H1 (cell line): ENCODE data around the gene CCDC120. TPM values are rescaled to one million over a fixed set of nuclear protein-coding genes. Genes with fewer than 3 reads are reported as not detected.

ENCODE experiments used
- CTCF ChIA-PET: fragments of 300-600 bp; sonication (Branson Sonifier 250); formaldehyde crosslinking; loops from one replicate; lab custom pipeline; 2021; ENCODE audit not compliant: partially characterized antibody; lab: Charles Lee
- POLR2A ChIA-PET: fragments of 300-600 bp; sonication (Branson Sonifier 250); formaldehyde crosslinking; loops from one replicate; lab custom pipeline; 2021; ENCODE audit warnings: inconsistent platforms; ENCODE audit not compliant: partially characterized antibody; lab: Charles Lee
- DNase-seq, 2 experiments: peaks; one replicate each; pipeline versions ENCODE4 v3.0.0 to v3.0.0-alpha.2; 2010 to 2022; ENCODE audit warnings: low spot score in 2 of 2, low read depth in 1 of 2, mixed read lengths in 1 of 2
- FAIRE-seq: peaks from 2 replicates; lab custom pipeline; 2011; peaks lifted over from hg19 to GRCh38; lab: Jason Lieb, UNC
- H2AFZ ChIP-seq: 2 replicates; pipeline ENCODE4 v1.8.1; 2012; ENCODE audit warnings: low read length, inconsistent platforms
- H2AK5ac ChIP-seq: 2 replicates; pipeline ENCODE4 v1.6.1; 2013; ENCODE audit warnings: low read depth, low read length
- H2BK120ac ChIP-seq: replicated peaks from 2 replicates; pipeline ENCODE3; 2013; ENCODE audit warnings: low read depth, low read length, inconsistent platforms
- H2BK12ac ChIP-seq: 2 replicates; pipeline ENCODE4 v1.6.1; 2013; ENCODE audit warnings: low read depth, low read length
- H2BK15ac ChIP-seq: 2 replicates; pipeline ENCODE4 v1.6.1; 2013; ENCODE audit warnings: low read length
- H2BK20ac ChIP-seq: 2 replicates; pipeline ENCODE4 v1.6.1; 2013; ENCODE audit warnings: low read length
- H2BK5ac ChIP-seq: 2 replicates; pipeline ENCODE4 v1.6.1; 2013; ENCODE audit warnings: low read depth, low read length
- H3K14ac ChIP-seq: 2 replicates; pipeline ENCODE4 v1.6.1; 2013; ENCODE audit warnings: inconsistent platforms; ENCODE audit not compliant: insufficient read length
- H3K18ac ChIP-seq: 2 replicates; pipeline ENCODE4 v1.6.1; 2013; ENCODE audit warnings: low read length; ENCODE audit errors: extremely low read depth
- H3K23ac ChIP-seq: 2 replicates; pipeline ENCODE4 v1.6.1; 2013; ENCODE audit warnings: inconsistent platforms; ENCODE audit not compliant: insufficient read length
- H3K23me2 ChIP-seq: 2 replicates; pipeline ENCODE4 v1.6.1; 2013; ENCODE audit warnings: low read depth, low read length
- H3K27ac ChIP-seq: 2 replicates; pipeline ENCODE4 v1.6.1; 2011; ENCODE audit warnings: low read depth, low read length, inconsistent platforms
- H3K27me3 ChIP-seq, 4 experiments: replicated peaks in 1 of 4; 1 replicate in 1 of 4; 2 replicates in 3 of 4; pipeline versions ENCODE4 v1.6.1 to v1.8.1; 2011 to 2013; ENCODE audit warnings: low read length in 3 of 4, mild to moderate bottlenecking in 3 of 4, inconsistent platforms in 2 of 4, mixed read lengths in 2 of 4, moderate library complexity in 1 of 4; ENCODE audit not compliant: control insufficient read depth in 3 of 4, insufficient read depth in 3 of 4; ENCODE audit errors: extremely low read depth in 1 of 4
- H3K36me3 ChIP-seq, 4 experiments: 2 replicates each; pipeline versions ENCODE4 v1.6.1 to v1.8.1; 2011 to 2013; ENCODE audit warnings: mild to moderate bottlenecking in 4 of 4, low read length in 3 of 4, moderate library complexity in 2 of 4, control low read depth in 1 of 4, inconsistent platforms in 1 of 4; ENCODE audit not compliant: insufficient read depth in 4 of 4, control insufficient read depth in 2 of 4
- H3K4ac ChIP-seq: replicated peaks from 2 replicates; pipeline ENCODE3; 2013; ENCODE audit warnings: low read length, low read depth, mixed read lengths, inconsistent platforms; ENCODE audit not compliant: insufficient read length
- H3K4me1 ChIP-seq, 4 experiments: replicated peaks in 1 of 4; 1 replicate in 1 of 4; 2 replicates in 3 of 4; pipeline versions ENCODE4 v1.6.1 to v1.8.1; 2011 to 2013; ENCODE audit warnings: low read length in 3 of 4, inconsistent platforms in 2 of 4, mixed read lengths in 1 of 4; ENCODE audit not compliant: insufficient read depth in 4 of 4, control insufficient read depth in 3 of 4
- H3K4me2 ChIP-seq, 2 experiments: 2 replicates each; pipeline versions ENCODE4 v1.6.1 to v1.8.1; 2011 to 2013; ENCODE audit warnings: low read depth in 2 of 2, low read length in 2 of 2, control low read depth in 1 of 2, inconsistent platforms in 1 of 2, mild to moderate bottlenecking in 1 of 2; ENCODE audit not compliant: insufficient read depth in 1 of 2
- H3K4me3 ChIP-seq, 4 experiments: fragments of 200-600, 300-600 bp in 1 of 4; sonication (generic), shearing (Covaris generic), sonication (Bioruptor Twin) in 1 of 4; 2 replicates each; pipeline versions ENCODE4 v1.5.1 to v1.8.1; 2011 to 2016; ENCODE audit warnings: low read length in 4 of 4, low read depth in 3 of 4, control low read depth in 2 of 4, inconsistent platforms in 2 of 4, mild to moderate bottlenecking in 2 of 4, mixed read lengths in 1 of 4, moderate library complexity in 1 of 4; ENCODE audit not compliant: insufficient read depth in 2 of 4; ENCODE audit errors: extremely low read depth in 1 of 4
- H3K56ac ChIP-seq: replicated peaks from 2 replicates; pipeline ENCODE3; 2013; ENCODE audit warnings: low read depth, mild to moderate bottlenecking, mixed read lengths, low read length, inconsistent platforms; ENCODE audit not compliant: insufficient read length
- H3K79me1 ChIP-seq: 2 replicates; pipeline ENCODE4 v1.6.1; 2013; ENCODE audit warnings: low read depth, low read length, control low read depth
- H3K79me2 ChIP-seq, 2 experiments: 2 replicates each; pipeline versions ENCODE4 v1.6.1 to v1.8.1; 2012 to 2013; ENCODE audit warnings: low read length in 2 of 2, mild to moderate bottlenecking in 2 of 2, inconsistent platforms in 1 of 2; ENCODE audit not compliant: insufficient read depth in 2 of 2, control insufficient read depth in 1 of 2
- H3K9ac ChIP-seq, 4 experiments: replicated peaks in 1 of 4; 1 replicate in 1 of 4; 2 replicates in 3 of 4; pipeline versions ENCODE4 v1.6.1 to v1.8.1; 2011 to 2013; ENCODE audit warnings: low read depth in 3 of 4, low read length in 3 of 4, control low read depth in 2 of 4, mild to moderate bottlenecking in 2 of 4, moderate library complexity in 2 of 4, inconsistent platforms in 1 of 4; ENCODE audit errors: extremely low read depth in 1 of 4
- H3K9me3 ChIP-seq, 2 experiments: 2 replicates each; pipeline versions ENCODE4 v1.6.1 to v1.8.1; 2012 to 2013; ENCODE audit warnings: mild to moderate bottlenecking in 2 of 2, moderate library complexity in 2 of 2, control low read depth in 1 of 2, inconsistent platforms in 1 of 2, low read depth in 1 of 2, low read length in 1 of 2, mixed read lengths in 1 of 2; ENCODE audit not compliant: insufficient read depth in 2 of 2
- H4K20me1 ChIP-seq, 2 experiments: replicated peaks in 1 of 2; 2 replicates each; pipeline versions ENCODE3 to v1.8.1; 2011 to 2013; ENCODE audit warnings: inconsistent platforms in 2 of 2, low read length in 2 of 2, mild to moderate bottlenecking in 1 of 2; ENCODE audit not compliant: insufficient read depth in 2 of 2, control insufficient read depth in 1 of 2
- H4K5ac ChIP-seq: 2 replicates; pipeline ENCODE4 v1.6.1; 2013; ENCODE audit warnings: low read length, low read depth, mixed read lengths, inconsistent platforms; ENCODE audit not compliant: insufficient read length
- H4K8ac ChIP-seq: 2 replicates; pipeline ENCODE4 v1.8.0; 2013; ENCODE audit warnings: mild to moderate bottlenecking, moderate library complexity, low read length, inconsistent platforms; ENCODE audit not compliant: insufficient read depth; ENCODE audit errors: extremely low read depth
- H4K91ac ChIP-seq: replicated peaks from 2 replicates; pipeline ENCODE3; 2013; ENCODE audit warnings: low read length, mixed read lengths, inconsistent platforms; ENCODE audit not compliant: insufficient read length
- CHD1 ChIP-seq: IDR thresholded peaks from 2 replicates; pipeline ENCODE4 v1.6.1; 2012; ENCODE audit warnings: low read depth, low read length, improper control_type of control experiment
- JUND ChIP-seq: IDR thresholded peaks from 2 replicates; pipeline ENCODE4 v1.6.1; 2011; ENCODE audit warnings: mild to moderate bottlenecking, improper control_type of control experiment, low read length
- MAFK ChIP-seq: IDR thresholded peaks from 2 replicates; pipeline ENCODE4 v1.6.1; 2012; ENCODE audit warnings: low read depth, mild to moderate bottlenecking, improper control_type of control experiment, low read length
- PHF8 ChIP-seq: fragments of 200-600 bp; sonication (generic); conservative IDR thresholded peaks from 2 replicates; pipeline ENCODE4 v1.7.1; 2012; ENCODE audit warnings: low read depth, mild to moderate bottlenecking, inconsistent platforms, low read length, moderate library complexity
- POLR2AphosphoS5 ChIP-seq: IDR thresholded peaks from 2 replicates; pipeline ENCODE4 v1.6.1; 2011; ENCODE audit warnings: low read depth, low read length
- POU5F1 ChIP-seq: IDR thresholded peaks from 2 replicates; pipeline ENCODE4 v1.6.1; 2011; ENCODE audit warnings: low read depth, mild to moderate bottlenecking, low read length, moderate library complexity
- RAD21 ChIP-seq, 2 experiments: IDR thresholded peaks in 1 of 2; conservative IDR thresholded peaks in 1 of 2; 2 replicates each; pipeline ENCODE4 v1.6.1; 2011; ENCODE audit warnings: low read depth in 2 of 2, low read length in 2 of 2, improper control_type of control experiment in 1 of 2, inconsistent platforms in 1 of 2, mild to moderate bottlenecking in 1 of 2, moderate library complexity in 1 of 2
- RNF2 ChIP-seq: fragments of 200-900, 300-1000 bp; sonication (generic); IDR thresholded peaks from 2 replicates; pipeline ENCODE4 v1.7.1; 2016; ENCODE audit warnings: borderline replicate concordance, low read depth, mild to moderate bottlenecking, antibody characterized with exemption, low read length; ENCODE audit not compliant: poor library complexity, severe bottlenecking; ENCODE audit errors: missing control alignments
- RXRA ChIP-seq: IDR thresholded peaks from 2 replicates; pipeline ENCODE4 v1.6.1; 2011; ENCODE audit warnings: low read depth, mild to moderate bottlenecking, low read length, moderate library complexity; ENCODE audit not compliant: insufficient read depth
- SIX5 ChIP-seq: IDR thresholded peaks from 2 replicates; pipeline ENCODE4 v1.6.1; 2011; ENCODE audit warnings: mild to moderate bottlenecking, low read depth, low read length
- TCF12 ChIP-seq: IDR thresholded peaks from 2 replicates; pipeline ENCODE4 v1.6.1; 2011; ENCODE audit warnings: low read depth, mild to moderate bottlenecking, low read length
- WGBS, 2 experiments: shearing (Covaris generic) in 1 of 2; methylation state at CpG; one replicate each; pipeline versions ENCODE4 v1.1.6 to v1.1.7; 2013 to 2015; ENCODE audit warnings: low lambda C conversion rate in 2 of 2, mixed read lengths in 2 of 2, inconsistent platforms in 1 of 2, low coverage in 1 of 2, missing lambda C conversion rate in 1 of 2; ENCODE audit not compliant: insufficient replicate concordance in 2 of 2, insufficient coverage in 1 of 2, insufficient read length in 1 of 2; ENCODE audit errors: extremely low coverage in 1 of 2, missing lambda C conversion rate in 1 of 2; 5-methylcytosine and 5-hydroxymethylcytosine counted together
- polyA plus RNA-seq, 7 experiments: library from polyadenylated mRNA; depleted of rRNA in 3 of 7; stranded (reverse) in 5 of 7; unstranded in 2 of 7; fragments of >200 nt in 5 of 7; fragments of 200-250 nt in 2 of 7; gene quantifications; 1 replicate in 5 of 7; 2 replicates in 1 of 7; 4 replicates in 1 of 7; pipeline versions ENCODE4 v1.2.1 to v1.2.3, GENCODE V29; 2011 to 2013; ENCODE audit warnings: missing spikeins in 2 of 7, mixed read lengths in 2 of 7
- total RNA-seq: library from RNA; stranded (reverse); fragmentation: NEBNext Ultra II Directional; extraction: Animal tissue kit (Norgen Biotek cat#: 25700); gene quantifications from 2 replicates; pipeline ENCODE4 v1.2.1, GENCODE V29; 2021
- TF ChIP-seq, protein P1 (sequence below), 3 experiments: IDR thresholded peaks; 1 replicate in 2 of 3; 2 replicates in 1 of 3; pipeline versions ENCODE4 v1.5.1 to v1.6.1; 2011; ENCODE audit warnings: low read length in 3 of 3, mild to moderate bottlenecking in 3 of 3, inconsistent platforms in 2 of 3, low read depth in 1 of 3, moderate library complexity in 1 of 3; ENCODE audit not compliant: insufficient read depth in 1 of 3; ENCODE audit errors: control extremely low read depth in 1 of 3

Gene CCDC120
- total and polyA plus RNA-seq, 2 of the 8 experiments (the other 6 are each of a cell fraction or from before 2014, with no cell fraction given) = 4.9 to 11.9 TPM

DNA sequence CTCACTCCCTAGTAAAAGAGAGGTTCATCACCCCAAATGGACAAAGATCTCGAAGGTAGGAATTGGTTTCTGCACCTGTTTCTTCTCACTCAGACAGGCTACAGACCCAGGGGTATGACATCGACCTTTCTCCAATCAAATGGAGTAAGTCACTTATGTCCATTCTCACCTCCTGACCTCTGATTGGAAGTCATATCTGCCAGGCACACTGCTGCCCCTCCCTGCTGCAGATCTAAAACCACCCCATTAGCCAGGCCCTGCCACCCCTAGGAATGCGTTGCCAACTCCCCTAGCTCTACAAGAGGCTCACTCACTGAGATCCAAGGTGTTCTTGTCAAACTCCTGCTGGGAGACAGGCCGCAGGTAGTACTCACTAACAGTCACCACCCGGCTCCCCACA lies 57.9 kb downstream of the CCDC120 start:
- Histone ChIP-seq H3K14ac (no peak overlapping the region), H4K91ac (no peak overlapping the region), H2BK20ac (no peak overlapping the region), H4K5ac (no peak overlapping the region), H3K27me3 (no peaks in the 10 kb centered on the region), H2BK120ac (no peak overlapping the region), H3K23me2 (no peaks in the 10 kb centered on the region), H2BK12ac (no peak overlapping the region), H4K20me1 (no peaks in the 10 kb centered on the region), H3K79me1 (no peaks in the 10 kb centered on the region), H4K8ac (no peak overlapping the region), H3K4ac (no peak overlapping the region), H3K36me3 (peaks cover 3 to 34% (median 8%) of the 10 kb centered on the region in 4 experiments; a peak in 6 of 8 replicates), H2BK5ac (no peak overlapping the region), H3K27ac (no peak overlapping the region), H3K18ac (no peak overlapping the region), H3K9ac (no peak overlapping the region), H3K4me1 (no peaks in the 10 kb centered on the region), H2BK15ac (no peak overlapping the region), H2AFZ (no peak overlapping the region), H3K23ac (no peak overlapping the region), H3K4me3 (no peak overlapping the region), H3K9me3 (no peaks in the 10 kb centered on the region), H2AK5ac (no peak overlapping the region), H3K4me2 (no peak overlapping the region), H3K56ac (no peak overlapping the region), H3K79me2 (no peaks in the 10 kb centered on the region)
- FAIRE-seq (no peak), DNase-seq (no peak)
- ChIA-PET POLR2A (interaction anchor here (1.2 kb wide), 1 partner anchor 57 kb away, joined by 3 read pairs; no protein-coding TSS in a partner anchor), CTCF (no interaction called here)
- 84% methylated on average over 5 of the region's 5 CpGs; no CpG with 5 or more reads in 1 of the 2 experiments for WGBS, 2 experiments
- TF ChIP-seq RNF2 (no peak), CHD1 (no peak), PHF8 (no peak), POLR2AphosphoS5 (no peak), SIX5 (no peak), POU5F1 (no peak), MAFK (no peak), RAD21 (IDR thresholded peaks at IDR 0.05 in 1 of 2, conservative IDR thresholded peaks at IDR 0.05 in 1 of 2; ENCODE audit: low read depth in 2 of 2, low read length in 2 of 2) (no peak), TCF12 (no peak), JUND (no peak), RXRA (no peak)
- TF ChIP-seq, protein P1, sequence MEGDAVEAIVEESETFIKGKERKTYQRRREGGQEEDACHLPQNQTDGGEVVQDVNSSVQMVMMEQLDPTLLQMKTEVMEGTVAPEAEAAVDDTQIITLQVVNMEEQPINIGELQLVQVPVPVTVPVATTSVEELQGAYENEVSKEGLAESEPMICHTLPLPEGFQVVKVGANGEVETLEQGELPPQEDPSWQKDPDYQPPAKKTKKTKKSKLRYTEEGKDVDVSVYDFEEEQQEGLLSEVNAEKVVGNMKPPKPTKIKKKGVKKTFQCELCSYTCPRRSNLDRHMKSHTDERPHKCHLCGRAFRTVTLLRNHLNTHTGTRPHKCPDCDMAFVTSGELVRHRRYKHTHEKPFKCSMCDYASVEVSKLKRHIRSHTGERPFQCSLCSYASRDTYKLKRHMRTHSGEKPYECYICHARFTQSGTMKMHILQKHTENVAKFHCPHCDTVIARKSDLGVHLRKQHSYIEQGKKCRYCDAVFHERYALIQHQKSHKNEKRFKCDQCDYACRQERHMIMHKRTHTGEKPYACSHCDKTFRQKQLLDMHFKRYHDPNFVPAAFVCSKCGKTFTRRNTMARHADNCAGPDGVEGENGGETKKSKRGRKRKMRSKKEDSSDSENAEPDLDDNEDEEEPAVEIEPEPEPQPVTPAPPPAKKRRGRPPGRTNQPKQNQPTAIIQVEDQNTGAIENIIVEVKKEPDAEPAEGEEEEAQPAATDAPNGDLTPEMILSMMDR (IDR thresholded peaks at IDR 0.05; ENCODE audit: control extremely low read depth in 1 of 3, insufficient read depth in 1 of 3, low read depth in 1 of 3, low read length in 3 of 3) = no peak
